ACHN (cell line): ENCODE results near the gene KRT31.
"Not testable (repeated sequence)": the region's sequence is repeated elsewhere in the genome, so short reads cannot be mapped to it uniquely, and the experiment has no call there.

Source experiments
- DNase-seq: peaks from one replicate; pipeline ENCODE4 v3.0.0-alpha.2; 2015
- in situ Hi-C: cut with HindIII; loops from 2 replicates; pipeline ENCODE4 v1.10.0; 2017; ENCODE audit warnings: low sequenced_read_pairs, low pct_ligation_motif_present, low pct_unique_long_range_greater_than_20kb

Gene KRT31

GRCh38 chr17:41394254-41394996 lies 3.0 kb downstream of the KRT31 start:
- in situ Hi-C loops: no loop called here
- DNase-seq: no peak

DNA sequence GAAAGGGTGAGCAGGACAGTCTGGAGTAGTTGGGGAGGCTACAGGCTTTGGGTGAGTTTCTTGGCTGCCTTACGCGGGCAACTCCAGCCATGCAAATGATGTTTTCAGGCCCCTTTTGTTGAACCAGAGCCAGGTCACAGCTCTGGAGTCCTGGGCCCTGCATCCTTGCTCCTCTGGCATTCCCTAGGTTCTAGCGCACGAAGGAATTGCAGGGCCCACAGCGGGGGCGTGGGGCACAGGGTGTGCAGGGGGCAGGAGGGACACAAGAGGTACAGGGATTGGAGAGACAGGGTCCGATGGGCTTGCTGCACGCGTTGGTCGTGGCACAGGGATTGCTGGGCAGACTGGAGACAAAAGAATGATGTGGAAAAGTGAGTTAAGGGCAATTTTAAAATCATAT lies 3.6 kb downstream of the KRT31 start:
- no peak for DNase-seq
- in situ Hi-C loops: no loop called here

- in situ Hi-C loops: no loop called here
- no peak for DNase-seq
Measured at GRCh38 chr17:41393294-41393693, 4.1 kb downstream of the KRT31 start.

- DNase-seq: no peak
- in situ Hi-C loops: no loop called here
Measured at GRCh38 chr17:41392278-41392677, 5.1 kb downstream of the KRT31 start.

- no peak for DNase-seq
- in situ Hi-C loops: no loop called here
Measured at GRCh38 chr17:41391535-41391934, 5.9 kb downstream of the KRT31 start.

DNA sequence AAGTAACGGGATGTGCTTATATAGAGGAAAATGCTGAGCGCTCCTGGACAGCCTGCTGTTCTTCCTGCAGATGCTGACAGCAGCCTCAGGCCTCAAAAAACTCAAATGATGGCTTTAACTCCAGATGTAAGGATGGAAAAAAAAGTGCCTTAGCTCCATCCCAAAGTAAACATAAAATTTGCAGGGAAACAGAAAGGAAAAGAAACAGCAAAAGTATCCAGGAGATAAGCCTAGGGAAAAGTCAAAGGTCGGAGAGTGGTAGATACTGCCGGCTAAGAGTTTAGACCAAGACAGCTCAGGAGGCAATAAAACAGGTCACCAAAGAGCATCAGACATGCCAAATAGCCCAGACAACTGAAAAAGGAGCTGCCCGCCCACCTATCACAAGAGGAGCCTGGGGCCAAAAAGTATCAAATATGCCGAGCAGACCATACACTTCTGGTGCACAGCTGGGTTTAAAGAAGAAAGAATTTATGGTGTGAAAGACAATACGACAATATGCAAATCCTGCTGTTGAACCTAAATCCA lies 6.9 kb downstream of the KRT31 start:
- in situ Hi-C loops: no loop called here
- no peak for DNase-seq

DNA sequence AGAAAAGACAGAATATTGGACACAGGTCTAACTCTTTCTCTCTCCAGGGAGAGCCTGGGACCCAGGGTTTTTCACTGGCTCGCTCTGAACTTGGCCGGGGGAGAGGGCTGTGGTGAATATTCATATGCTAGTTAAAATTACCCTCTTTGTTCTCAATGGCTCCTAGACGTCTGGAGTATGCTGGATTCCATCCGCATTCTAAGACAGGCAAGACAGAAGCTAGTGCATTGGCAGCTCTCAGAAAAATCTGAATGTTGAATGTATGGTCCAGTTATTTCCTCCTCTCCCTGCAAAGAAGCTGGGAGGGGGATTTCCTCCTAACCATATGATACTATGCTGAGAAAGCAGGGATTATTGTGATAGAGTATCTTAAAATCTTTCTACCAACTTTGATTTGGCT lies 9.7 kb downstream of the KRT31 start:
- in situ Hi-C loops: no loop called here
- no peak for DNase-seq

DNA sequence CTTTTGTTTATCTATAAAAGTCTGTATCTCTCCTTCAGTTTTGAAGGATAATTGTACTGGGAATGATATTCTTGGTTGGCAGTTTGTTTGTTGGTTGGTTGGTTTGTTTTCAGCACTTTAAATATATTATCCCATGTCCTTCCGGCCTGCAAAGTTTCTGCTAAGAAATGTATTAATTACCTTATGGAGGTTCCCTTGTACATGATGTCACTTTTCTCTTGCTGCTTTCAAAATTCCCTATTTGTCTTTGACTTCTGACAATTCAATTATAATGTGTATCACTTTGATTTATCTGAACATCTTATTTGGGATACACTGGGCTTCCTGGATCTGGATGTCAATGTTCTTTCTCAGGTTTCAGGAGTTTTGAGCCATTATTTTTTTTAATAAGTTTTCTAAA lies 11.2 kb downstream of the KRT31 start:
- DNase-seq: no peak
- in situ Hi-C loops: no loop called here

DNA sequence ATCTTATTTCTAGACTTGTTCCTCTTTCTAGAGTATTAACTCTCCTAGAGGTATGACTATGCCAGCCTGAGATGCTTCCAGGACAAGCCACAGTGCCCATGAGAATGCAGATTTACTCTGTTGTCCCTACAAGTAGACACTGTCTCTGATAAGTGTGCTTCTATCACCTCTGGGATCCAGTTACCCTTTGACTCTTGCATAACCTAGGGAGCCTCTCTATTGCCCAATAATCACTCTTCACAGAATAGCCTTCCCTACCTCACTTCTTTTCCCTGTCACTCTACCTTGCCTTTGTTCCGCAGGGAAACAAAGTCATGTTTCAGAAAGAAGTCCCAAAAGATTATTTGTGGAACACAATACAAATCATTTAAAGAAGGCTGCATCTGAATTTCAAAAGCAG lies 13.7 kb downstream of the KRT31 start:
- DNase-seq: no peak
- in situ Hi-C loops: no loop called here

DNA sequence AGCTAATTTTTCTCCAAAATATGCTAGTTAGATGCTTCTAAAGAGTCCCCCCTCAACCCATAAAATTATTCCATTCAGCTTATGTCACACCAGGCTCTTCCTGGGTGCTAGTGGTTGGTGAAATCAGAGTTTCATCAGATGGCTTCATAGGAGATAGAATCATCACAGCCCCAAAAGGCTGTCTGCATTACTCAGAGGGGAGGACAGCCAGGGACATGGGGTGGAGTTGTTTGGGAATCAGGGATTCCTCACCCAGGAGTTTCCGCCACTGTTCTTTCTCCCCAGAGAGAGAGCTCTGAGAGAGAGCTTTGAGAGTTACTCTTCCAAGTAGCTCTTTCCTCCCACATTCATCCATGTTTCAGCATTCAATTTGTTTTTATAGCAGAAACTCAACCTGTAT lies 15.0 kb downstream of the KRT31 start:
- DNase-seq: no peak
- in situ Hi-C loops: no loop called here

DNA sequence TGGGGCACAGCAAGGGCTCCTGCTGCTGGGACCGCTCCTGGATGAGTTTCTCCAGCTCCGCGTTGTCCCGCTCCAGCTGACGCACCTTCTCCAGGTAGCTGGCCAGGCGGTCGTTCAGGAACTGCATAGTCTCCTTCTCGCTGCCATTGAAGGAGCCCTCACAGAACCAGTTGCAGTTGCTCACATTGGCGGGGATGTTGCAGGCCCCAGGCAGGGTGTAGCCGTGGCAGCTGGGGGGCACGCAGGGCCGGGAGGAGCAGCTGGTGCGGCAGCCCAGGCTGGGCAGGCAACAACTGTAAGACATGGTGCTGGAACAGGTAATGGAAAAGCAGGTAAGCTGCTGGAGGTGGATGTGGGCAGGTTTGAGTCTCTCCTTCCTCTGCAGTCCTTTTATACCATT lies 15.5 kb downstream of the KRT31 start, which contains the start of gene KRT34:
Gene KRT34 (minus strand): TSS at position 364 of the 400 bp plus-strand sequence. CDS start 60 bp downstream, at position 304.
- DNase-seq, in situ Hi-C loops: not testable (repeated sequence)

DNA sequence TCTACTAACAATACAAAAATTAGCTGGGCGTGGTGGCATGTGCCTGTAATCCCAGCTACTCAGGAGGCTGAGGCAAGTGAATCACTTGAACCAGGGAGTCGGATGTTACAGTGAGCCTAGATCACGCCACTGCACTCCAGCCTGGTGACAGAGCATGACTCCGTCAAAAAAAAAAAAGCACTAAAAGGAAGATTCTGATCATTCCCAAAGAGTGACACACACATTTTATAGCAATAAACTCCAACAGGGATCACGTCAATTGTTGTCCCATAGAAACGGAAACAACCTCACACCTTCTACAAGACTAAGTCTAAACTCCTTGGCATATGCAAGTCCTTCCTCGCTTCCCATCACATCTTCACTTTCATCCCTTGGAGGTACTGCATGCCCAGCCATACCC lies 17.3 kb downstream of the KRT31 start:
- peak; percentile 54 for DNase-seq
- in situ Hi-C loops: not testable (repeated sequence)

DNA sequence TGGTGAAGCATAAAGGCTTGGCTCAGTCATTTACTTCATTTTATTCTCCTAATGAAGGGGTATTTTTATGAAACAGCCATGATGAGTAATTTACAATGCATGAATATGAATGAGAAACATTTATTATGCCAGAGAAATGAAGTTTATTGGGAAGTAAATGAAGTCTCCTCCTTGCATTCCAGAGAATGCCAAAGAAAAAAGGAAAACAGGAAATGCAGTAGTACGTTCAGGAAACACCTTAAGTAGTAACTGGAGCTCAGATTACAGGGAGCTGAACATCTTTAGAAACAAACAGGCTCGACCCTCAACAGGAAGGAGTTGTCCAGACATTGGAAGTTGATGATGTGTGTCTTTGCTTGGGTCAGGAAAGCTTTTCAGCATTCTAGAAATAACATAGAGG lies 19.9 kb downstream of the KRT31 start:
- in situ Hi-C loops: no loop called here
- no peak for DNase-seq

DNA sequence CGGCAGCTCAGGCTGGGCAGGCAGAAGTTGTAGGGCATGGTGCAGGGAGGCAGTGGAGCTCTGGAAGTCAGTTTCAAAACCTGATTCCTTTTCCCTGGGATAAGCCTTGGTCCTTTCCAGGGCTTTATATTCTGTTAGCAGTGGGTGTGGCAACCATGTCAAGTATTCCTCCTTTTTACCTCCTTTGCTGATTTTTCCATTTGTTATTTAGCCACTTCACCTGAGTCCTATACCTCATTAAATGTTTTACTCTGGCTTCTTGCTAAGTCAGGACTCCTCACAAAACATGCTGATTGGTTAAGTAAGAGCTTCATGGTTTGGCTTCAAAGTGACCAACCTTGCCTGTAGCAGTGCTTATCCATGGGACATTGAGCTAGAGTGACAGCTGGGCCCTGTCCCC lies 27.7 kb downstream of the KRT31 start, which contains the start of gene KRT33B:
Gene KRT33B (minus strand): TSS at position 101 of the 400 bp plus-strand sequence. CDS start 63 bp downstream, at position 38.
- in situ Hi-C loops: no loop called here
- DNase-seq: no peak

GRCh38 chr17:41369023-41369422 lies 28.4 kb downstream of the KRT31 start:
- DNase-seq: no peak
- in situ Hi-C loops: no loop called here

DNA sequence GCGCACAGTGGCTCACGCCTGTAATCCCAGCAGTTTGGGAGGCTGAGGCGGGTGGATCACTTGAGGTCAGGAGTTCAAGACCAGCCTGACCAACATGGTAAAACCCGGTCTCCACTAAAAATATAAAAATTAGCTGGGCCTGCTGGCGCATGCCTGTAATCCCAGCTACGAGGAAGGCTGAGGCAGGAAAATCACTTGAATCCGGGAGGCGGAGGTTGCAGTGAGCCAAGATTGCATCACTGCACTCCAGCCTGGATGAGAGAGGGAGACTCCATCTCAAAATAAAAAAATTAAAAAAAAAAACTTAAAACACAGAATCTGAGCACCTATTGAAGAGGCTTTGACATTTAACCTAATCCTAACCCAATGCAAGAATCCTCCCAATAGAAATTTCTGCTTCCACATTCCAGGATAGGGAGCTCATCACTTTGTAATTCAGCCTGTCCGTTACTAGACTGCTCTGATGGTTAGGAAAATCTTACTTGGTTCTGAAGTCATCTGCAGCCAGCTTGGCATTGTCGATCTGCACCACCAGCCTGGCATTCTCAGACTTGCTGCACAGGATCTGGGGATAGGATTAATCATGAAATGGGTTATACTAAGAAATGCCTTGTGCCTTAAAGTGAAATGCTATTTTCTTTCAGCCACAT lies 29.9 kb downstream of the KRT31 start:
- DNase-seq: peak; percentile 69
- in situ Hi-C loops: no loop called here

DNA sequence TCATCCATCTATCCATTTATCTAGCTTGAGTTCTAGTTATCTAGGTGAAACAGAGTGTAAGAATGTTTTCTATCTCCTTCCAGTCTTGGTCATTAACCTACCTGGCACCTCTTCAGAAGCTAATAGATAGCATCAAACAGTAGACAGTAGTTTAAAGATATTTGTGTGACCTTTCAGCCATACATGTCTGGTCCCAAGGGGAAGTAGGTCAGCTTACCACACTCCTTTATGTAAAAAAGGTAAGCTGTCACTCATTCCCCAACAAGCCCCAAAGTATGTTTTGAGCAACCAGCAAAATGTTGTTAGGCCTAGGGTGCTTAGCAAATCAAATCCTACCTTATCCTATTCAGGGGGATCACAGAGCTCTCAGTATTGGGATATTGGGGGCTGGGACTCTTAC lies 31.3 kb downstream of the KRT31 start:
- no peak for DNase-seq
- in situ Hi-C loops: no loop called here

DNA sequence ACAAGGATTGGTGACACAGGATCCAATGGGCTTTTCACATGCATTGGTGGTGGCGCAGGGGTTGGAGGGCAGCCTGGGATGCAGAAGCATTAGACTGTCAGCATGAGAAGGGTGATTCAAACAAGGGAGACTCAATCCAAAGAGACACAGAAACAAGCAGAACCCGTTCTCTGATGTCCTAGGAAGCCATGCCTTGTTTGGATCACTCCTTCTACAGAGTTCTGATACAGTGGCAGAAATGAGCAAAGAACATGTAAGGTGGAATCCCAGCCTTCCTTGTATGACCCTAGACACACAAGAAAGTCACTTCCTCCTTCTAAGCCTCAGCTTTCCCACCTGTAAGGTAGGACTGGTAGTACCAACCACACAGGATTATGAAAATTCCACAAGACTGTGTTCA lies 33.5 kb downstream of the KRT31 start:
- no peak for DNase-seq
- in situ Hi-C loops: no loop called here

GRCh38 chr17:41360296-41360995 lies 37.0 kb downstream of the KRT31 start:
- in situ Hi-C loops: no loop called here
- DNase-seq: peak; percentile 88
